ENCODE data around the gene OR52N4.
"Not testable (repeated sequence)": the region's sequence is repeated elsewhere in the genome, so short reads cannot be mapped to it uniquely, and the experiment has no call there.

OR52N4 gene

DNA sequence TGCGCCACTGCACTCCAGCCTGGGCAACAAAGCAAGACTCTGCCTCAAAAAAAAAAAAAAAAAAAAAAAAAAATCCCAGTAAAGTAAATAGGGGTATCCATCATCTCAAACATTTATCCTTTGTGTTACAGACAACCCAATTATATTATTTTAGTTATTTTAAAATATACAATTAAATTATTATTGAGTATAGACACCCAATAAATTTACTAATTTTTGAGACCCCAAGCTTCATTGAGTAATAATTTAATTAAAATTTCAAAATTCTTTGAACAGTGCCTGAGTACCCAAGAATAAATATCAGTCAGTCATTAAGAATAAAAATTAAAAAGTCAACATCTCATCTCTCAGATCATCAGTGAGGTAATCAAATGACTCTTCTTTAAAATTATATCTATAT, at the start of gene OR52N4:
Gene OR52N4, plus strand, starts transcription at position 301 of the 400 bp plus-strand sequence. CDS start 498 bp downstream, outside the sequence.
- no peak for FAIRE-seq

DNA sequence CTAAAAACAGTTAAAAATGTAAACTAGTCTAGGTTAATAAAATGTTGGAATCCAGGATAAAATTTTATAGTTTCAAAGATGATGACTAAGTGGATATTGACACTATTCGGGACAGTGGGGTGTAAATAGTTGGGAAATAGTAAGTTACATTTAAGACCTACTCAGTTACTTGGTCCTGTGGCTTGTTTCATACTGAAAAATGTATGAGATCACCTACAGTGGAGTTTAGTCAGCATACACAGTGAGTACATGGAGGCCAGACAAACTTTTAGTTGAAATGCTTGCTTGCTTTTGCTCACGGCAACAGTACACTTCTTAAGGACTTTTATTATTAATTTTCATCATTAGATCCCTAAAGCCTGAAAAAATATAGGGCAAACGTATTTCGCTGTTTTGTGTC, 48.4 kb upstream of the OR52N4 start:
- no peak for FAIRE-seq

DNA sequence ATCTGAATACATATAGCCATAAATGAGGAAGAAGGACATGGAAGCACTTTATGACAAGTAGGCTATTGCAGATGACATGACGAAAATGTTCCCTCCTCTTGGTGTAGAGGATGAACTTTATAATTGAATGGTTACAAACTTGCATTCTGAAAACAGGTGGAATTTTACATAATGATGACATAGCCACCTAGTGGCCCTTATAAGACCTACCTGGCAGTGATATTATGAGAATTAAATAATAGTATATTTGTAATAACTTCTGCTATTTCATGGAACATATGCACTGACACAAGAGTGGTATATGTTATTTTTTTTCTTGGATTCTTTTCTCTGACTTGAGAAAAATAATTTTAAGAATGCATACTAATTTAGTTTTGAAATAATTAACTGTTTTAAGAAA, 41.5 kb upstream of the OR52N4 start:
- peak; percentile 53 for FAIRE-seq

DNA sequence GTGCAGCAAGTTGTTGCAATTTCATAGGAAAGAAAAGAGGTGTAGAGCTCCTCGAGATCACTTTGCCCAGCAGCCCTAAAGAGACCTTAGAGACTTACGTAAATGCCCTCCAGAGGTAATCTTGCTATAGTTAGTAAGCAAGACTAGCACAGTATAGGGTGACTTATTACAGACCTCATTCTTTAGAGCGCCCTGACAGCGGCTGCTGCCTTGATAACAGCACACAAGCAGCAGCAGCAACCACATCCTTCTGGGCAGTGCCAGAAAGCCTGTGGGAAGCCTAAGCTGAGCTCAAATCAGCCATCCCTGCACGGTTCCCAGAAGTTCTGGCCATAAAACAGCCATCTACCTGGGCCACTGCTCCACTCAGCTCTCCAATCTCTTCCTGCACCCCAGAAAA, 40.3 kb upstream of the OR52N4 start:
- FAIRE-seq = no peak

DNA sequence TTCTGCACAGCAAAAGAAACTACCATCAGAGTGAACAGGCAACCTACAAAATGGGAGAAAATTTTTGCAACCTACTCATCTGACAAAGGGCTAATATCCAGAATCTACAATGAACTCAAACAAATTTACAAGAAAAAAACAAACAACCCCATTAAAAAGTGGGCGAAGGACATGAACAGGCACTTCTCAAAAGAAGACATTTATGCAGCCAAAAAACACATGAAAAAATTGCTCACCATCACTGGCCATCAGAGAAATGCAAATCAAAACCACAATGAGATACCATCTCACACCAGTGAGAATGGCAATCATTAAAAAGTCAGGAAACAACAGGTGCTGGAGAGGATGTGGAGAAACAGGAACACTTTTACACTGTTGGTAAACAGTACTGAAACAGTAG, 37.5 kb upstream of the OR52N4 start:
- FAIRE-seq = not testable (repeated sequence)

DNA sequence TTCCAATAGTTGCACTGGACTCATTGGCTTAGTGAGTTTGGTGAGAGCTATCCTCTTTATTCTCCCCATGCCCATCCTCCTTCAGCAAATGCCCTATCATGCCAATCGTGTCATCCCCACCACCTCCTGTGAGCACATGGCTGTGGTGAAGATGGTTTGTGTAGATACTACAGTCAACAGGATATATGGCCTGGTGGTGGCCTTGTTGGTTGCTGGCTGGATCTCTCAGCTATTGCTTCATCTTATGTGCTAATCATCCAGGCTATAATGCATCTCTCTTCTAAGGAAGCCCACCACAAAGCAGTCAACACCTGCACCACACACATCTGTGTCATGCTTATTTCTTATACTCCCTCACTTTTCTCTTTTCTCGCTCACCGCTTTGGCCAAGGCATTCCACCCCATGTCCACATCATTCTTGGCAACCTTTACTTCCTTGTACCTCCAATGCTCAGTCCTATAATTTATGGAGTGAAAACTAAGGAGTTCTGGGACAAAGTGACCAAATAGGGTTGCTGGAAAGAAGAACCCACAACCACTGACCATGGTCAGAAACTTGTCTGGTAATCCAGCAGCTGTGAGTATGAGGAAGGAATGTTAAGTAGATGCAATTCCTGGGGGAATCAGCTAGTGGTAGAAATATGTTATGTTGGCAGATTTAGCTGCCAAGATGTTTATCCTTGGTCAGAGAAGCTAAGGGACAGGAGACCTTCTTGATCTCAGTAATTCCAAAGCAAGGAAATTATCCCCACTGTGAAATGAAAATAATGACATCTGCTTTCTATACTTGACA, 34.1 kb upstream of the OR52N4 start:
- no peak for FAIRE-seq

DNA sequence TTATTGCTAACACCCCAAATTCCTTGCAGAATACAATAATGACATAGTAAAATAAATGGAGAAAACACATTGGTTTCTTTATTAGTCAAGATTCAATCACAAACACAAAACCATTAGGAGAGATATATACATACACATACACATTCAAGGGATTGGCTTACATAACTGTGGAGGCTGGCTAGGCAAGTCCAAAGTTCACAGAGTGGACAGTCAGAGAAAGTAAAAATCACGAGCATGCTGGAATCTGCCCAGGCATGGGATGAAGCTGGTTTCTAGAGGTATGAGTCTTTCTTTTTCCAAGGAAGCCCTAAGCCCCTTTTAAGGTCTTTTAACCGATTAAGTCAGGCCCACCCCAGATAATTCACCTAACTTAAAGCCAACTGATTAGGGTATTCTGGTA, 31.4 kb upstream of the OR52N4 start:
- no peak for FAIRE-seq

DNA sequence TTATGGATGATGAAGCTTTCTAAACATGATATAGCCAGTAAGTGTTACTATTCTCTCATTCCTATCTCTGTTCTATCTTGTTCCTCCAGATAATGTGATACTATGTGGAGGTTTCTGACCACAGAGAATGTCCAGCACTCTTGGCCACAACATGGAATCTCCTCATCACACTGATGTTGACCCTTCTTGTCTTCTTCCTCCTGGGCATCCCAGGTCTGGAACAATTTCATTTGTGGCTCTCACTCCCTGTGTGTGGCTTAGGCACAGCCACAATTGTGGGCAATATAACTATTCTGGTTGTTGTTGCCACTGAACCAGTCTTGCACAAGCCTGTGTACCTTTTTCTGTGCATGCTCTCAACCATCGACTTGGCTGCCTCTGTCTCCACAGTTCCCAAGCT, 27.7 kb upstream of the OR52N4 start:
- FAIRE-seq = no peak

DNA sequence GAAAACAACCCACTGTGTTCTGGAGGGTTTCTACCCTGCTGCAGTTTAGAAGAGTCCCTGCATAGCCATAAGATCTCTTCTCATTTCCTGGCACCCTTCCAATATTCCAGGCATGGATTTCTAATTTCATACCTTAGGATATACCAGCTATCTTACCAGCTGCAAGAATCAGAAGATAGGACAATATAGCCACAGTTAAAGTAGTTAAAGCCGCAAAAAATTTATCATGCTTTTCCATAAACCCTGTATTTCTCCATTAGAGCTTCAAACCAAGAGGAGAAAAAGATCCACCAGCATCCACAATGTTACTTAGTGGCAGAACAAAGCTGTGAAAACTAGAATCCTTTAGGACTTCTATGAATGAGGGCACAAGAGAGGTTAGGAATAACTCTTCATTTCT, 26.4 kb upstream of the OR52N4 start:
- no peak for FAIRE-seq

DNA sequence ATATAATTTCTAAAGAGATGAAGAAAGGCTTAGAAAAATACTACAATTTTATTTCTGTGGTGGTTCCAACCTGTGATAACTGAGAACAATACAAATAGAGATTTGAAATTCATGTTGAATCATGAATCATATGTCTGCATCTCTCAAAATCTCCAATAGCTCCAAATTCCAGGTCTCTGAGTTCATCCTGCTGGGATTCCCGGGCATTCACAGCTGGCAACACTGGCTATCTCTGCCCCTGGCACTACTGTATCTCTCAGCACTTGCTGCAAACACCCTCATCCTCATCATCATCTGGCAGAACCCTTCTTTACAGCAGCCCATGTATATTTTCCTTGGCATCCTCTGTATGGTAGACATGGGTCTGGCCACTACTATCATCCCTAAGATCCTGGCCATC, 17.6 kb upstream of the OR52N4 start, which contains the start of gene OR56B1:
Gene OR56B1, plus strand, starts transcription at position 53 of the 400 bp plus-strand sequence. Its CDS starts 69 bp downstream, at position 122.
- FAIRE-seq = no peak

DNA sequence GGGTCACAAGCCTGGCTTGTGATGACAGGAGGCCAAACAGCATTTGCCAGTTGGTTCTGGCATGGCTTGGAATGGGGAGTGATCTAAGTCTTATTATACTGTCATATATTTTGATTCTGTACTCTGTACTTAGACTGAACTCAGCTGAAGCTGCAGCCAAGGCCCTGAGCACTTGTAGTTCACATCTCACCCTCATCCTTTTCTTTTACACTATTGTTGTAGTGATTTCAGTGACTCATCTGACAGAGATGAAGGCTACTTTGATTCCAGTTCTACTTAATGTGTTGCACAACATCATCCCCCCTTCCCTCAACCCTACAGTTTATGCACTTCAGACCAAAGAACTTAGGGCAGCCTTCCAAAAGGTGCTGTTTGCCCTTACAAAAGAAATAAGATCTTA, 17.0 kb upstream of the OR52N4 start:
- no peak for FAIRE-seq

DNA sequence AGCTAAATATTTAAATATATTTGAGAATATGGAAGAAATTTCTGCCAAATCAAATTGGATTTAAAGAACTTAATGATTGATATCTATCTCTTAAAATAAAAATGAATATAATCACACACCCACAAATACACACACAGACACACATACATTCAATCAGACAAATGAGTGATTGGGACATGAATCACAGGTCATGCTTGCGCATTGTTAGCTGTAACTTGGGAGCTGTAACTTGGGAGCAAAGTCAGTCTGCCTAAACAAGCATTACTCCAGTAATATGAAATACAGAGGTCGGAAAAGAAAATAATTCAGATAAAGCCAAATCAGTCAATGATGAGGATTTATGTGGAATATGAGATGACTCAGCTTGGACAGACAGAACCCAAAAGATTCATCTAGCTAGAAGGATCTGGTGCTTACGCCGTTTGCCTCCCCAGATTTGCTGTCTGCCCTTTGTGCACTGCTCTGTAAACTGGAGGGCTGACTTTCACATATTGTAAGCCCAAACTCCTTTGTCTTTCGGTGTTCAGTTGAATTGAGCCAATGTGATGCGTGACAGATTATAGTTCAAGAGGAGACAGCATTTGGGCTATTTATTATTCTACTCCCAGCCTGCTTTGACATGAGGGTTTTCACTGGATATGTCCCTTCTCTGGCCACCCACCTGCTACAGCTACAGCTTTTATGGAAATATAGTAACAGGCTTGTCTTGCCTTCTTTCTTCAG, 16.2 kb upstream of the OR52N4 start:
- no peak for FAIRE-seq

DNA sequence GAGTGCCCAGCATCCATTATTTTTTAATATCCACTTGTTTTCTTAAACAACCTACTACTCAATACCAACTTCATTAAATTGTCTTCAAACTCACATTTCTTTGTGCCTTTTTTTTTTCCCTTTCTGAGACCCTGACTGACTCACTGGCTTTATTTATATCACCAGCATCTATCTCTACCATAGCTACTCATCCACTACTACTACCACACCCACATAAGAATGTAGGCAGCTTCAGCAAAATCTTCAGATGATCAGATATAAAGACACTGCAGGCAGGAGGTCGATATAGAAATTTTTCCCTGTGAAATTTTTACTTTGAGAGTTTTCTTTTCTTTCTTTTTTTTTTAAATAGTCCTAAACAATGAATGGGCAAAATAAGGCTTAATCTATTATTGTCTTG, 15.6 kb upstream of the OR52N4 start:
- FAIRE-seq = no peak

DNA sequence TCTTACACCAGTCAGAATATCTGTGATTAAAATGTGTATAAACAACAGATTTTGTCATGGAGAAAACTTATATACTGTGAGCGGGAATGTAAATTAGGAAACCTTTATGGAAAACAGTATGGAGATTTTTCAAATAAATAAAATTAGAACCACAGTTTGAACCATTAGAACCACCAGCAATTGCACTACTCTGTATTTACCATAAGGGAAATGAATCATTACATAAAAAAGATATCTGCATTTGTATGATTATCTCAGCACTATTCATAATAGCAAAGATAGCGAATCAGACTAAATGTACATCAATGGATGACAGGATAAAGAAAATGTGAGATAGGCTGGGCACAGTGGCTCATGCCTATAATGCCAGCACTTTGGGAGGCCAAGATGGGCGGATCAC, 7.4 kb upstream of the OR52N4 start:
- no peak for FAIRE-seq

DNA sequence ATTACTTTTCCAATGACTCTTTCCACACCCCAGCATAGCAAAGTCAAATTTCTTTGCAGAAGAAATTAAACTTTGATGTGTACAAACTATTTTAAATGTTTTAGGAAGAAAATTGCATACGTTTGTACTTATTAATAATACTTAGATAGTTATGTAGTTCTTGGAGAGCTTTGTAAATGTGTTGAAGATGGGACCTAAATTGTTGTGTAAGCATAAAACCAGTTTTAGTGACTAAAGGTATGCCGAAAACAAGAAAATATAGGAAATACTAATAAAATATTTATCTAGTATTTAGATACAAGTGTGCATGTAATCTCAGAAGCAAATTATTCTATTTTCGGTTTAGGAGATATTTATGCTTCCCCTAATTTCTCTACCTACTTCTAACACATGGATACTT, 4.2 kb upstream of the OR52N4 start:
- FAIRE-seq = no peak

DNA sequence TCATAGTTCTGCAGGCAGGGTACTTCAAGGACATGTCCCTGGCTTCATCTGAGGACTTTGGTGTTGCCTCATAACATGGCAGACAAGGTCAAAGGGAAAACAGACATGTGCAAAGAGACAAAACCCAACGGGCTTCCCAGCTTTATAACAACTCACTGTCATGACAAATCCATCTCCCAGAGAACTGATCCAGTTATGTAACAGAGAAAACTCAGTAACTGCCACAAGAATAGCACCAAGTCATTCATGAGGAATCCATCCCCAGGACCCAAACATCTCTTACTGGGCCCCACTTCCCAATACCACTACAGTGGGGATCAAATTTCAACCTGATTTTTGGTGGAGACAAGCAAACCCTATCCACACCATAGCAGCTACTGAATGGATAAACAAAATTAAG, 13.0 kb downstream of the OR52N4 start:
- FAIRE-seq = no peak

DNA sequence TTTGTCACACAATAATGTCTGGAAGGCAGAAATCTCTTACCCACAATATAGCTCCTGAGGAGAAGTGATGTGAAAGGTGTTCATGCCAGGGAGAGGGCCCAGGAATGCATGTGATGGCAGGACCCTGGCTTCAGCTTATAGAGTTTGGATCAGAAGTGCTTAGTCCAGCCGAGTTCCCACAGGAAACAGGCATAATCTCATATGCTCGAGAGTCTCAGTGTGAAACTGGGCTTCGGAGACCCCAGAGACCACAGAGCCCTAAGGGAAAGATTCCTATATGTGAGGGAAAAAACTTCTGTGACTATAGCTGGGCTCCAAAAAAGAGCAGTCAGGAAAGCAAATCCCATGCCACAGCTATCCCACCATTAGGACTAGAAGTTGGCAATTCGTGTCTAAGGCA, 29.2 kb downstream of the OR52N4 start, which contains the start of gene OR52N5:
Gene OR52N5, minus strand, starts transcription at position 101 of the 400 bp plus-strand sequence. CDS start 4,721 bp downstream, outside the sequence.
- FAIRE-seq = no peak

DNA sequence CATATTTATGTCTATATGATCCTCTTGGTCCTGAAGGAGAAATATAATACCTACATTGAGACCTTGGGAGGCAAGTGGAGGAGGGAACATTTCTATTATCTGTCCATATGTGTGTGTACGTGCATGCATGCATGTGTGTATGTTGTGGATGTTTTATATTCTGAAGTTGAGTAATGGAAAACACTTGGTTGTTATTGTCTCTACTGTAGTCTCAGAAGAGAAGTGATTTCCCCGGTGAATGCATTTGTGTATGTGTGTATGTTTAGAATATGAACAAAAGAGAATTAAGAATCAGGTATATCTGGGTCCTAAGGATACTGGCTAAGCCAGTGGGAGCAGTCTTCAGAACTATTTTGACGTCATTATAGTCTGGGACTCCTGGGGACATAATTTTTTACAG, 37.1 kb downstream of the OR52N4 start, which contains the start of gene OR52N1:
Gene OR52N1, minus strand, starts transcription at position 101 of the 400 bp plus-strand sequence. CDS start 2,449 bp downstream, outside the sequence.
- no peak for FAIRE-seq

DNA sequence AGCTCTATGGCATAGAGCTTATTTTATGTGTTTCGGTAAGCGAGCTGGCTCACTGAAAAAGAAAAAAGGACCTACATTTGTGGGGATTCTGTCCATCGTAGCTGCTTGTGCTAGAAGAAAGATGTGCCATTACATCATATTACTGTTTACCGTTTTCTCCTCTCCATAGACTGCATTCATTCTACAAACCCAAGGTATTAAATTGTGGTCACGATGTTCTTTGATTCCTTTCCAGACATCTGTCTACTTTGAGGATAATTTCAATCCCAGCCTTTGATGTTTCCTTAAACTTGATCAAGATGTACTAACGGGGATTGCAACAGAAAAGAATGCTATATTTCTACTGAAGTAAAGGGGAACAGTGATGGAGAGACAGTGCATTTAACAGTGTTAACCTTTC, 42.5 kb downstream of the OR52N4 start:
- FAIRE-seq = no peak

DNA sequence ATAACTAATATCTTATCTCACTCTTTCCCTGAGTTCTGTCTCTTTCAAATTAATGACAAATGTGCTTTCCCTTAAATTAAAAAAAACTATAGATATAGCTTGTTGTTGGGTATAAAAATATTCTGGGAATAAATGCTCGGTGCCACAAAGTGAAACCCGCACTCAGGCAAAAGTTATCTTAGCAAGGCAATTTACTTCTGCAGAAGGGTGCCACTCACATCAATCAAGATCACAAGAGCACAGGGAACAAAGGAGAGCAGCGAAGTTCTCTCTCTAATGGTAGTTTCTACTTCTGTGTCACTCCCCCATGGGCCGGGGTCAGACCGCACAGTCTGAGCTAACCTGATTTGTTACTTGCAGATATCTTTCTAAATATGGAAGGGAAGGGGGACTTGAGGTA, 49.9 kb downstream of the OR52N4 start:
- no peak for FAIRE-seq
